ENCODE results near the gene PRKAG2.
A peak's percentile ranks its signal among the peaks of the same experiment; 100 is the strongest.

PRKAG2 gene

GRCh38 chr7:151680810-151681209 lies 196.1 kb downstream of the PRKAG2 start:
- TF ChIP-seq, protein P1, sequence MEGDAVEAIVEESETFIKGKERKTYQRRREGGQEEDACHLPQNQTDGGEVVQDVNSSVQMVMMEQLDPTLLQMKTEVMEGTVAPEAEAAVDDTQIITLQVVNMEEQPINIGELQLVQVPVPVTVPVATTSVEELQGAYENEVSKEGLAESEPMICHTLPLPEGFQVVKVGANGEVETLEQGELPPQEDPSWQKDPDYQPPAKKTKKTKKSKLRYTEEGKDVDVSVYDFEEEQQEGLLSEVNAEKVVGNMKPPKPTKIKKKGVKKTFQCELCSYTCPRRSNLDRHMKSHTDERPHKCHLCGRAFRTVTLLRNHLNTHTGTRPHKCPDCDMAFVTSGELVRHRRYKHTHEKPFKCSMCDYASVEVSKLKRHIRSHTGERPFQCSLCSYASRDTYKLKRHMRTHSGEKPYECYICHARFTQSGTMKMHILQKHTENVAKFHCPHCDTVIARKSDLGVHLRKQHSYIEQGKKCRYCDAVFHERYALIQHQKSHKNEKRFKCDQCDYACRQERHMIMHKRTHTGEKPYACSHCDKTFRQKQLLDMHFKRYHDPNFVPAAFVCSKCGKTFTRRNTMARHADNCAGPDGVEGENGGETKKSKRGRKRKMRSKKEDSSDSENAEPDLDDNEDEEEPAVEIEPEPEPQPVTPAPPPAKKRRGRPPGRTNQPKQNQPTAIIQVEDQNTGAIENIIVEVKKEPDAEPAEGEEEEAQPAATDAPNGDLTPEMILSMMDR (IDR thresholded peaks at IDR 0.05), result no peak
- Histone ChIP-seq H3K27ac (peak overlapping the region; percentile 51 to 94), H3K4me3 (no peak overlapping the region)
- no peak for DNase-seq (ENCODE audit: low spot score)

- DNase-seq (ENCODE audit: low spot score), result no peak
Measured at GRCh38 chr7:151679881-151680612, 196.9 kb downstream of the PRKAG2 start.

DNA sequence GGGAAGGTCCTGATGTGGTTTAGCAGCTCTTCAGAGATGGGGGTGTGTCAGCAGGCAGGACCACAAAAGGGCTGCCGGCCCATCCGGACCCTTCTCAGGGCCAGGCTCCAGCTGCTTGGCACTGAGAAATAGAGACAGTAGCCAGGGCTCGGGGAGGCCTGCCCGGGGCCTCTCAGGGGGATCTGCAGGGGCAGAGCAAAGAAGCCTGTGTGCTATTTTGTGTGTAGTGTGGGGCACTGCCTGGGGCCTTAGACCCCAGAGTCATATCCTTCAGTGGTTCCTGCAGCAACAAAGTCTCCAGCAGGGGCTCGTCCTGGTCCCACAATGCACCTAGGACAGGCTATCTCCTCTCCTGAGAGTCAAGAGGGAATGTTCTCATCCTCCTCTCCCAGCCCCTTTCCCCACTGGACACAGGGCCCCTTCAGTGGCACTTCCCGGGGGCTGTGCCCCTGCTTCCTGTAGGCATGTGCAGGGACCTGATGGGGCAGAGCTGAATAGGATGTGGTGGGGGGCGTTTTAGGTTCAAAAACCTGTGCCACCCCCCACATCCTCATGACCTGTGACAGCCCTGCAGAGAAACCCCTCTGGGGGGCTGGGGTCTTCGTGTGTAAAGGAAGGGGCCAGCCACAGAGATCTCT lies 197.7 kb downstream of the PRKAG2 start:
- Histone ChIP-seq H3K27ac (peak overlapping the region; percentile 45 to 67), H3K4me3 (no peak overlapping the region)
- DNase-seq (ENCODE audit: low spot score), result no peak
- TF ChIP-seq, protein P1 (IDR thresholded peaks at IDR 0.05), result no peak

More at GRCh38 chr7:151679881-151680612, 196.9 kb downstream of the PRKAG2 start:
- Histone ChIP-seq H3K4me3 (no peak overlapping the region), H3K27ac (peak overlapping the region; percentile 51 to 94)
- TF ChIP-seq, protein P1 (IDR thresholded peaks at IDR 0.05), result no peak

- TF ChIP-seq, protein P1 (IDR thresholded peaks at IDR 0.05), result no peak
- DNase-seq (ENCODE audit: low spot score), result no peak
- H3K4me3 ChIP-seq, result no peak overlapping the region
- H3K27ac ChIP-seq, result peak overlapping the region in 1 of 2 donors; percentile 46
Measured at GRCh38 chr7:151678227-151678604, 198.7 kb downstream of the PRKAG2 start.

- H3K27ac ChIP-seq, result peak overlapping the region in 1 of 2 donors; percentile 46
- DNase-seq (ENCODE audit: low spot score), result no peak
- H3K4me3 ChIP-seq, result no peak overlapping the region
- TF ChIP-seq, protein P1 (IDR thresholded peaks at IDR 0.05), result no peak
Measured at GRCh38 chr7:151677581-151678226, 199.2 kb downstream of the PRKAG2 start.

DNA sequence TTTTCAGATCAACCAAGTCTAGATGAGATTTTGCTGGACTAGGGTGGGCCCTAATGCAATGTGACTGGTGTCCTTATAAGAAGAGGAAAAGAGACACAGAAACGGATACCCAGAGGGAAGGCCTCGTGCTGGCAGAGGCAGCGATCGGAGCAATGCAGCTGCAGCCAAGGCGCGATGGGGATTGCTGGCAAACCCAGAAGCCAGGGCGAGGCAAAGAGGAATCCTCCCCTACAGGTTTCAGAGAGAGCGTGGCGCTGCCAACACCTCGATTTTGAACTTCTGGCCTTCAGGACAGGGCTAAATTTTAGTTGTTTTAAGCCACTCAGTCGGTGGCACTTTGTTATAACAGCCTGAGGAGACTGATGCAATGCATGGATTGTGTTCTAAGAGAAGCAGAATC lies 200.2 kb downstream of the PRKAG2 start:
- Histone ChIP-seq H3K4me3 (no peak overlapping the region), H3K27ac (peak overlapping the region in 1 of 2 donors; percentile 31)
- no peak for DNase-seq (ENCODE audit: low spot score)
- TF ChIP-seq, protein P1 (IDR thresholded peaks at IDR 0.05), result no peak

Measured in coronary artery (tissue), 2 donors.